GM06990 (cell line): ENCODE results near the gene MTARC1.

Source experiments
- DNase-seq: peaks from one replicate; pipeline ENCODE4 v3.0.0-alpha.2; 2011; ENCODE audit not compliant: insufficient read length; ENCODE audit errors: extremely low read depth
- H3K27me3 ChIP-seq: replicated peaks from 2 replicates; pipeline ENCODE4 v1.6.0; 2011; ENCODE audit warnings: low read length; ENCODE audit not compliant: control insufficient read depth, insufficient read depth
- H3K36me3 ChIP-seq: 2 replicates; pipeline ENCODE4 v1.5.1; 2011; ENCODE audit warnings: low read length; ENCODE audit not compliant: control insufficient read depth, insufficient read depth
- H3K4me3 ChIP-seq: replicated peaks from 2 replicates; pipeline ENCODE4 v1.5.1; 2011; ENCODE audit warnings: low read depth, mild to moderate bottlenecking, control low read depth, low read length
- CTCF ChIP-seq: IDR thresholded peaks from 2 replicates; pipeline ENCODE4 v1.5.1; 2011; ENCODE audit warnings: low read length, control low read depth, mild to moderate bottlenecking, inconsistent platforms; ENCODE audit not compliant: insufficient read depth, poor library complexity, severe bottlenecking

MTARC1 gene

DNA sequence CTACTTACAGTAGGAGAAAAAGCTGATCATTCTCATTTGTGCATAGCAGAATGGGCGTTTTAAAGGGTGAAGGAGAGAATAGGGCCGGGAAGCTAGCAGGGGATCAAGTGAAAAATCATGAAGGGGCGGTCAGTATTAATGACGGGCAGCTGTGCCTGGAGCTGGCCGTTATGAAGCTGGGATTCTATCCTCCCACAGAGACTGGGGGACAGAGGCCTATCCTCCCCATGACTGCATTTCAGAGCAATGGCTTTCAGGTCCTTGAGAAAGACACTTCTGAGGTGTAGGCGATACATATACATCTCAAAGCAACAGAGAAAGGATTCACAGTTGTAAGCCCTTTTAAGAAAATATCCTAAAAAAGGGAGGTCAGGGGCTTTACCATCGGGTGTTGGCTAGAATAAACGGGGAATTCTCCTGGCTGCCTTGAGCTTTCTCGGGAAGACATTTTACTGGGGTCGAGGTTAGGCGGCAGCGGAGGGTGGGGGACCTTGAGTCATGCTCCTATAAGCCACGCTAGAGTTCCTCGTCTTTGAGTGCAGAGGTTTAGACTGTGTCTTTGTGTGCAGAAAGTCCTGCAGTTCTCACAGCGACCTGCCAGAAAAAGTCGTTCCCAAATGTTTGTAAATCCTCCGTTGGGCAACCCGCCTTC lies 39.1 kb upstream of the MTARC1 start:
- H3K4me3 ChIP-seq, result peak overlapping the region; percentile 72
- H3K27me3 ChIP-seq, result no peaks in the 10 kb centered on the region
- no peak for TF ChIP-seq CTCF
- DNase-seq, result no peak
- H3K36me3 ChIP-seq, result no peaks in the 10 kb centered on the region; the same call in 1 of the 2 replicates

DNA sequence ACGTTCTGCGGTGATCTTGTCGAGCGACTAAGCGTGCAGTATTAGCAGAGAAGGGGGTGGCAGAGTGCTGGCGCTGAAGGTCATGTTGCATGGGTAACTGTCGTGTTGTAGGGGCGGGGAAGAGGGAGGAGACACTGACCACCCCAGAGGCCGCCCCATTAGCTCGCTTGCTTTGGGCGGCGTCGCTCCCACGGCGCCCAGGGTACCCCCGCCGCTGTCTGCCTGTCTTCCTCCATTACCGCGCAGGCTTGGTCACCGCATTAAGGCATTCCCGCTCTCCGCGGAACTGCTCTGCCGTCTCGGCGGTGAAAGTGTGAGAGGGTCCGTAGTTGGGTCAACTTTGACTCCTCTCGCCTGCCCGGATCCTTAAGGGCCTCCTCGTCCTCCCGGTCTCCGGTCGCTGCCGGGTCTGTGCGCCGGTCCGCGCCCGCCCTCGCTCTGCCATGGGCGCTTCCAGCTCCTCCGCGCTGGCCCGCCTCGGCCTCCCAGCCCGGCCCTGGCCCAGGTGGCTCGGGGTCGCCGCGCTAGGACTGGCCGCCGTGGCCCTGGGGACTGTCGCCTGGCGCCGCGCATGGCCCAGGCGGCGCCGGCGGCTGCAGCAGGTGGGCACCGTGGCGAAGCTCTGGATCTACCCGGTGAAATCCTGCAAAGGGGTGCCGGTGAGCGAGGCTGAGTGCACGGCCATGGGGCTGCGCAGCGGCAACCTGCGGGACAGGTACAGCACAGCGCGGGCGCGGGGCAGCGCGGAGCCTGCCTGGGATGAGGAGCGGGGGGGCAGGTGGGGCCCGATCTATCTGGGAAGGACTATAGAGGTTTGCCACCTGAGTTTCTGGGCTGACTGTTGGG lies 38.4 kb upstream of the MTARC1 start, which contains the start of gene MTARC2:
TSS of gene MTARC2 (plus strand) at position 234 of the 846 bp plus-strand sequence. CDS start at position 444, 210 bp downstream.
- Histone ChIP-seq H3K36me3 (no peaks in the 10 kb centered on the region; the same call in 1 of the 2 replicates), H3K4me3 (peak within 1 kb of the TSS; percentile 72), H3K27me3 (no peaks in the 10 kb centered on the region)
- DNase-seq, result peak; percentile 66
- TF ChIP-seq CTCF, result no peak

GRCh38 chr1:220748936-220749335 lies 37.8 kb upstream of the MTARC1 start:
- H3K27me3 ChIP-seq, result no peaks in the 10 kb centered on the region
- TF ChIP-seq CTCF, result no peak
- no peak for DNase-seq
- peak overlapping the region; percentile 72 for H3K4me3 ChIP-seq
- no peaks in the 10 kb centered on the region; the same call in 1 of the 2 replicates for H3K36me3 ChIP-seq

- DNase-seq, result no peak
- Histone ChIP-seq H3K27me3 (no peaks in the 10 kb centered on the region), H3K36me3 (no peaks in the 10 kb centered on the region; the same call in 1 of the 2 replicates), H3K4me3 (peak overlapping the region; percentile 43)
- TF ChIP-seq CTCF, result no peak
Observed at GRCh38 chr1:220750131-220750515, 36.6 kb upstream of the MTARC1 start.

- Histone ChIP-seq H3K27me3 (no peaks in the 10 kb centered on the region), H3K36me3 (peaks cover 2% of the 10 kb centered on the region; the same call in 1 of the 2 replicates), H3K4me3 (no peak overlapping the region)
- no peak for DNase-seq
- TF ChIP-seq CTCF, result no peak
Observed at GRCh38 chr1:220751111-220751510, 35.6 kb upstream of the MTARC1 start.
